HEK293 (cell line): Measurements from ENCODE around the gene ANP32B.

Experiments
- CTCF ChIA-PET: fragments of 350-600 bp; formaldehyde crosslinking; extraction: SDS; loops from one replicate; lab custom pipeline; 2021; ENCODE audit warnings: antibody characterized with exemption; lab: Yijun Ruan, JAX
- POLR2A ChIA-PET: fragments of 300-600 bp; formaldehyde crosslinking; extraction: SDS; loops from one replicate; lab custom pipeline; 2020; ENCODE audit warnings: antibody characterized with exemption, inconsistent platforms; lab: Yijun Ruan, JAX
- H3K27ac ChIP-seq: fragments of 200-500 bp; sonication (Bioruptor generic); 2 replicates; pipeline ENCODE4 v1.5.1; 2014; ENCODE audit warnings: low read depth, low read length, control low read depth, inconsistent platforms; ENCODE audit errors: extremely low read depth
- H3K36me3 ChIP-seq, 2 experiments: fragments of 200-500 bp in 1 of 2; sonication (Bioruptor generic) in 1 of 2; 1 replicate in 1 of 2; 2 replicates in 1 of 2; pipeline ENCODE4 v1.5.1; 2014 to 2017; ENCODE audit warnings: inconsistent platforms in 2 of 2, low read length in 2 of 2; ENCODE audit not compliant: control insufficient read depth in 2 of 2, insufficient read depth in 1 of 2
- H3K4me1 ChIP-seq: fragments of 200-500 bp; sonication (Bioruptor generic); 2 replicates; pipeline ENCODE4 v1.5.1; 2014; ENCODE audit warnings: mild to moderate bottlenecking, low read length, inconsistent platforms; ENCODE audit not compliant: control insufficient read depth, insufficient read depth
- H3K4me3 ChIP-seq: 2 replicates; pipeline ENCODE4 v1.5.1; 2011; ENCODE audit warnings: low read depth, mild to moderate bottlenecking, control low read depth, low read length, moderate library complexity
- H3K9me3 ChIP-seq: fragments of 200-500 bp; sonication (Bioruptor generic); 2 replicates; pipeline ENCODE4 v1.5.1; 2014; ENCODE audit warnings: low read depth, low read length, inconsistent platforms; ENCODE audit not compliant: control insufficient read depth, insufficient read depth
- FEZF1 ChIP-seq: fragments of 450-650 bp; formaldehyde crosslinking; IDR thresholded peaks from 2 replicates; pipeline ENCODE4 v1.5.1; 2016; ENCODE audit warnings: missing biosample characterization, missing genetic modification characterization
- HOXC10 ChIP-seq: sonication (generic); formaldehyde crosslinking; IDR thresholded peaks from 2 replicates; pipeline ENCODE4 v1.8.1; 2023; ENCODE audit warnings: mild to moderate bottlenecking, missing genetic modification reagents
- PRDM1 ChIP-seq: fragments of 450-650 bp; formaldehyde crosslinking; IDR thresholded peaks from 2 replicates; pipeline ENCODE4; 2016; ENCODE audit warnings: missing biosample characterization, missing genetic modification characterization
- REPIN1 ChIP-seq: fragments of 450-650 bp; formaldehyde crosslinking; IDR thresholded peaks from 2 replicates; pipeline ENCODE4 v1.5.1; 2017; ENCODE audit warnings: missing biosample characterization, missing genetic modification characterization, low read depth
- SCRT1 ChIP-seq: fragments of 450-650 bp; formaldehyde crosslinking; IDR thresholded peaks from 2 replicates; pipeline ENCODE4 v1.5.1; 2016; ENCODE audit warnings: missing biosample characterization, missing genetic modification characterization, borderline replicate concordance
- ZBTB48 ChIP-seq: fragments of 450-650 bp; formaldehyde crosslinking; IDR thresholded peaks from 2 replicates; pipeline ENCODE4 v1.5.1; 2016; ENCODE audit warnings: missing biosample characterization, missing genetic modification characterization
- ZFP3 ChIP-seq: fragments of 450-650 bp; formaldehyde crosslinking; IDR thresholded peaks from 2 replicates; pipeline ENCODE4 v1.5.1; 2016; ENCODE audit warnings: low read depth, missing biosample characterization, missing genetic modification characterization
- ZFP41 ChIP-seq: fragments of 450-650 bp; formaldehyde crosslinking; IDR thresholded peaks from 2 replicates; pipeline ENCODE4 v1.5.1; 2016; ENCODE audit warnings: missing biosample characterization, missing genetic modification characterization, borderline replicate concordance
- ZNF223 ChIP-seq: fragments of 450-650 bp; formaldehyde crosslinking; IDR thresholded peaks from 2 replicates; pipeline ENCODE4 v1.5.1; 2016; ENCODE audit warnings: missing biosample characterization, missing genetic modification characterization
- ZNF274 ChIP-seq, 2 experiments: fragments of 200-500 bp in 1 of 2; fragments of 450-650 bp in 1 of 2; sonication (Bioruptor generic) in 1 of 2; formaldehyde crosslinking in 1 of 2; IDR thresholded peaks; 2 replicates each; pipeline versions ENCODE4 v1.5.1 to v1.6.1; 2014 to 2016; ENCODE audit warnings: borderline replicate concordance in 1 of 2, inconsistent platforms in 1 of 2, low read length in 1 of 2, missing biosample characterization in 1 of 2, missing genetic modification characterization in 1 of 2
- ZNF335 ChIP-seq: fragments of 450-650 bp; formaldehyde crosslinking; conservative IDR thresholded peaks from 2 replicates; pipeline ENCODE4 v1.5.1; 2016; ENCODE audit warnings: missing biosample characterization, missing genetic modification characterization
- ZNF366 ChIP-seq: fragments of 450-650 bp; formaldehyde crosslinking; conservative IDR thresholded peaks from 2 replicates; pipeline ENCODE4 v1.5.1; 2016; ENCODE audit warnings: missing biosample characterization, missing genetic modification characterization
- ZNF473 ChIP-seq: fragments of 450-650 bp; formaldehyde crosslinking; IDR thresholded peaks from 2 replicates; pipeline ENCODE4 v1.5.1; 2017; ENCODE audit warnings: missing biosample characterization, missing genetic modification characterization
- ZNF521 ChIP-seq: fragments of 450-650 bp; formaldehyde crosslinking; IDR thresholded peaks from 2 replicates; pipeline ENCODE4 v1.5.1; 2017; ENCODE audit warnings: missing biosample characterization, mild to moderate bottlenecking, missing genetic modification characterization
- ZNF544 ChIP-seq: fragments of 450-650 bp; formaldehyde crosslinking; IDR thresholded peaks from 2 replicates; pipeline ENCODE4 v1.5.0; 2017; ENCODE audit warnings: missing biosample characterization, missing genetic modification characterization
- ZNF621 ChIP-seq: fragments of 450-650 bp; formaldehyde crosslinking; IDR thresholded peaks from 2 replicates; pipeline ENCODE4 v1.5.1; 2017; ENCODE audit warnings: missing biosample characterization, missing genetic modification characterization
- ZNF792 ChIP-seq: fragments of 450-650 bp; formaldehyde crosslinking; IDR thresholded peaks from 2 replicates; pipeline ENCODE4 v1.5.1; 2016; ENCODE audit warnings: missing biosample characterization, missing genetic modification characterization
- TF ChIP-seq, protein P1 (sequence below): fragments of 450-650 bp; formaldehyde crosslinking; IDR thresholded peaks from 2 replicates; pipeline ENCODE4 v1.5.1; 2016; ENCODE audit warnings: missing biosample characterization, missing genetic modification characterization
- TF ChIP-seq, protein P2 (sequence below): fragments of 450-650 bp; formaldehyde crosslinking; IDR thresholded peaks from 2 replicates; pipeline ENCODE4 v1.5.1; 2017; ENCODE audit warnings: missing biosample characterization, missing genetic modification characterization
- TF ChIP-seq, protein P3 (sequence below): fragments of 450-650 bp; formaldehyde crosslinking; conservative IDR thresholded peaks from 2 replicates; pipeline ENCODE4 v1.5.1; 2016; ENCODE audit warnings: low read depth, missing biosample characterization, missing genetic modification characterization
- TF ChIP-seq, protein P4 (sequence below): fragments of 450-650 bp; formaldehyde crosslinking; IDR thresholded peaks from 2 replicates; pipeline ENCODE4 v1.5.1; 2016; ENCODE audit warnings: missing biosample characterization, missing genetic modification characterization, low read depth

ANP32B gene

DNA sequence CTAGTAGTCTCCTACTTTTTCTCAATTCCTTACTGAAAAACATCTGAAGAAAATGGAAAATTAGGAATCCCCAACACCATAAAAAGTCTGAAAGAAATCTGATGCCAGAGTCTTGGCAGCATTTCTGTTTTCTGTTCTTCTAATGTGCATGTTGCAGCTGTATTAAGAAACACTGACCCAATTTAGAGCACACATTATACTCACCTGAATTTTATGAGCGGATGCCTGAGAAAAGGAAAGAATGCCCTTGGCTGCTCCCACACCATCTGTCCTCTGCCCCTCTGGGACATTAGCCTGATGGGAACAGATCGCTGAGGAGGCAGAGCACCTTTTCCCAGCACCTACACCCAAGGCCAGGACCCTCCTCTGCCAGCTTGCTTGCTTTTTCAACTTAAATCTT is 14.1 kb upstream of the ANP32B start (continued):
- TF ChIP-seq HOXC10 (CRISPR knock-in tag) (no peak), ZNF473 (no peak), ZNF792 (tag by site-specific recombination) (no peak), ZNF274 (IDR thresholded peaks at IDR 0.05; ENCODE audit: low read length) (no peak), ZNF274 (tag by site-specific recombination; IDR thresholded peaks at IDR 0.05; ENCODE audit: borderline replicate concordance) (no peak), ZNF544 (tag by site-specific recombination) (no peak), ZNF621 (tag by site-specific recombination) (no peak)

DNA sequence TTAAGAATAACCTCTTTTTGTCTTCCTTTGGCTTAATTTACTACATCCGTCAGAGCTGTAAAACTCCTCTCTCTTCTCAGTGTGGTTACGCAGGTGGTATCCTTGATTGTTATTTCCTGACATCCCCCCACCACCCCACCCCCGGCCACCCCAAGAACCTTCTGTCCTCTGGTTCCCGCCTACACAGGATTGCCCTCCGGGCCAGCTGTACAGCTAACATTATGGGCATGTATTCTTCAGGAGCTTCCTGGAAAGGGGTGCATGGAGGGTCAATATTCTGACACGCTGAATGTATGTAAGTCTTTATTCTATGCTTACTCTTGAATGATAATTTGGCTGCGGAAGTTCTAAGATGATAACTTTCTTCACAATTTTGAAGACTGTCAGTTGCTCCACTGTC is 13.0 kb upstream of the ANP32B start:
- ChIA-PET CTCF (interaction anchor here (0.9 kb wide), 1 partner anchor 11 kb away, joined by 3 read pairs; no protein-coding TSS in a partner anchor), POLR2A (no interaction called here)
- TF ChIP-seq ZFP3 (tag by site-specific recombination) (no peak), ZNF223 (tag by site-specific recombination) (no peak), ZNF521 (tag by site-specific recombination) (no peak), FEZF1 (tag by site-specific recombination) (no peak), ZBTB48 (tag by site-specific recombination) (no peak), ZNF335 (tag by site-specific recombination) (no peak), REPIN1 (no peak), ZFP41 (tag by site-specific recombination) (no peak)
- TF ChIP-seq, protein P1, sequence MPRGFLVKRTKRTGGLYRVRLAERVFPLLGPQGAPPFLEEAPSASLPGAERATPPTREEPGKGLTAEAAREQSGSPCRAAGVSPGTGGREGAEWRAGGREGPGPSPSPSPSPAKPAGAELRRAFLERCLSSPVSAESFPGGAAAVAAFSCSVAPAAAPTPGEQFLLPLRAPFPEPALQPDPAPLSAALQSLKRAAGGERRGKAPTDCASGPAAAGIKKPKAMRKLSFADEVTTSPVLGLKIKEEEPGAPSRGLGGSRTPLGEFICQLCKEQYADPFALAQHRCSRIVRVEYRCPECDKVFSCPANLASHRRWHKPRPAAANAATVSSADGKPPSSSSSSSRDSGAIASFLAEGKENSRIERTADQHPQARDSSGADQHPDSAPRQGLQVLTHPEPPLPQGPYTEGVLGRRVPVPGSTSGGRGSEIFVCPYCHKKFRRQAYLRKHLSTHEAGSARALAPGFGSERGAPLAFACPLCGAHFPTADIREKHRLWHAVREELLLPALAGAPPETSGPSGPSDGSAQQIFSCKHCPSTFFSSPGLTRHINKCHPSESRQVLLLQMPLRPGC (tag by site-specific recombination) = no peak
- TF ChIP-seq, protein P2, sequence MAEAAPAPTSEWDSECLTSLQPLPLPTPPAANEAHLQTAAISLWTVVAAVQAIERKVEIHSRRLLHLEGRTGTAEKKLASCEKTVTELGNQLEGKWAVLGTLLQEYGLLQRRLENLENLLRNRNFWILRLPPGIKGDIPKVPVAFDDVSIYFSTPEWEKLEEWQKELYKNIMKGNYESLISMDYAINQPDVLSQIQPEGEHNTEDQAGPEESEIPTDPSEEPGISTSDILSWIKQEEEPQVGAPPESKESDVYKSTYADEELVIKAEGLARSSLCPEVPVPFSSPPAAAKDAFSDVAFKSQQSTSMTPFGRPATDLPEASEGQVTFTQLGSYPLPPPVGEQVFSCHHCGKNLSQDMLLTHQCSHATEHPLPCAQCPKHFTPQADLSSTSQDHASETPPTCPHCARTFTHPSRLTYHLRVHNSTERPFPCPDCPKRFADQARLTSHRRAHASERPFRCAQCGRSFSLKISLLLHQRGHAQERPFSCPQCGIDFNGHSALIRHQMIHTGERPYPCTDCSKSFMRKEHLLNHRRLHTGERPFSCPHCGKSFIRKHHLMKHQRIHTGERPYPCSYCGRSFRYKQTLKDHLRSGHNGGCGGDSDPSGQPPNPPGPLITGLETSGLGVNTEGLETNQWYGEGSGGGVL (tag by site-specific recombination) = no peak
- TF ChIP-seq, protein P3, sequence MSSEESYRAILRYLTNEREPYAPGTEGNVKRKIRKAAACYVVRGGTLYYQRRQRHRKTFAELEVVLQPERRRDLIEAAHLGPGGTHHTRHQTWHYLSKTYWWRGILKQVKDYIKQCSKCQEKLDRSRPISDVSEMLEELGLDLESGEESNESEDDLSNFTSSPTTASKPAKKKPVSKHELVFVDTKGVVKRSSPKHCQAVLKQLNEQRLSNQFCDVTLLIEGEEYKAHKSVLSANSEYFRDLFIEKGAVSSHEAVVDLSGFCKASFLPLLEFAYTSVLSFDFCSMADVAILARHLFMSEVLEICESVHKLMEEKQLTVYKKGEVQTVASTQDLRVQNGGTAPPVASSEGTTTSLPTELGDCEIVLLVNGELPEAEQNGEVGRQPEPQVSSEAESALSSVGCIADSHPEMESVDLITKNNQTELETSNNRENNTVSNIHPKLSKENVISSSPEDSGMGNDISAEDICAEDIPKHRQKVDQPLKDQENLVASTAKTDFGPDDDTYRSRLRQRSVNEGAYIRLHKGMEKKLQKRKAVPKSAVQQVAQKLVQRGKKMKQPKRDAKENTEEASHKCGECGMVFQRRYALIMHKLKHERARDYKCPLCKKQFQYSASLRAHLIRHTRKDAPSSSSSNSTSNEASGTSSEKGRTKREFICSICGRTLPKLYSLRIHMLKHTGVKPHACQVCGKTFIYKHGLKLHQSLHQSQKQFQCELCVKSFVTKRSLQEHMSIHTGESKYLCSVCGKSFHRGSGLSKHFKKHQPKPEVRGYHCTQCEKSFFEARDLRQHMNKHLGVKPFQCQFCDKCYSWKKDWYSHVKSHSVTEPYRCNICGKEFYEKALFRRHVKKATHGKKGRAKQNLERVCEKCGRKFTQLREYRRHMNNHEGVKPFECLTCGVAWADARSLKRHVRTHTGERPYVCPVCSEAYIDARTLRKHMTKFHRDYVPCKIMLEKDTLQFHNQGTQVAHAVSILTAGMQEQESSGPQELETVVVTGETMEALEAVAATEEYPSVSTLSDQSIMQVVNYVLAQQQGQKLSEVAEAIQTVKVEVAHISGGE (tag by site-specific recombination) = no peak
- Histone ChIP-seq H3K27ac (no peak overlapping the region), H3K4me1 (no peaks in the 10 kb centered on the region), H3K4me3 (no peak overlapping the region), H3K9me3 (no peaks in the 10 kb centered on the region), H3K36me3 (no peaks in the 10 kb centered on the region)

DNA sequence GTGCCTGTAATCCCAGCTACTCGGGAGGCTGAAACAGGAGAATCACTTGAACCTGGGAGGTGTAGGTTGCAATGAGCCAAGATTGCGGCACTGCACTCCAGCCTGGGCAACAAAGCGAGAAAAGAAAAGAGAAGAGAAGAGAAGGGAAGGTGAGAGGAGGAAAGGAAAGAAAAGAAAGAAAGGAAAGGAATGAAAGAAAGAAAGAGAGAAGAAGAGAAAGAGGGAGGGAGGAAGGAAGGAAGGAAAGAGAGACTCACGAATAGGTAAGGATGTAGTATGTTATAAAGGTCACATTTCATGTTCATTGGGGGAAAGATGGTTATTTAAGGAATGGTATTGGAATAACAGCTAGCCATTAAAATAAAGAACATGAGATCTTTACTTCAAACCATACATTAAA is 10.4 kb upstream of the ANP32B start:
- ChIA-PET POLR2A (interaction anchor here (1.5 kb wide), 1 partner anchor 10 kb away, joined by 4 read pairs; the partner anchor contains the start of gene ANP32B), CTCF (interaction anchor here (0.6 kb wide), 1 partner anchor 61 kb away, joined by 5 read pairs; no protein-coding TSS in a partner anchor)
- Histone ChIP-seq H3K9me3 (no peaks in the 10 kb centered on the region), H3K4me3 (no peak overlapping the region), H3K36me3 (no peaks in the 10 kb centered on the region), H3K4me1 (no peaks in the 10 kb centered on the region), H3K27ac (no peak overlapping the region)
- TF ChIP-seq, protein P4, sequence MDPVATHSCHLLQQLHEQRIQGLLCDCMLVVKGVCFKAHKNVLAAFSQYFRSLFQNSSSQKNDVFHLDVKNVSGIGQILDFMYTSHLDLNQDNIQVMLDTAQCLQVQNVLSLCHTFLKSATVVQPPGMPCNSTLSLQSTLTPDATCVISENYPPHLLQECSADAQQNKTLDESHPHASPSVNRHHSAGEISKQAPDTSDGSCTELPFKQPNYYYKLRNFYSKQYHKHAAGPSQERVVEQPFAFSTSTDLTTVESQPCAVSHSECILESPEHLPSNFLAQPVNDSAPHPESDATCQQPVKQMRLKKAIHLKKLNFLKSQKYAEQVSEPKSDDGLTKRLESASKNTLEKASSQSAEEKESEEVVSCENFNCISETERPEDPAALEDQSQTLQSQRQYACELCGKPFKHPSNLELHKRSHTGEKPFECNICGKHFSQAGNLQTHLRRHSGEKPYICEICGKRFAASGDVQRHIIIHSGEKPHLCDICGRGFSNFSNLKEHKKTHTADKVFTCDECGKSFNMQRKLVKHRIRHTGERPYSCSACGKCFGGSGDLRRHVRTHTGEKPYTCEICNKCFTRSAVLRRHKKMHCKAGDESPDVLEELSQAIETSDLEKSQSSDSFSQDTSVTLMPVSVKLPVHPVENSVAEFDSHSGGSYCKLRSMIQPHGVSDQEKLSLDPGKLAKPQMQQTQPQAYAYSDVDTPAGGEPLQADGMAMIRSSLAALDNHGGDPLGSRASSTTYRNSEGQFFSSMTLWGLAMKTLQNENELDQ (tag by site-specific recombination) = no peak
- TF ChIP-seq ZNF366 (peak; percentile 62), PRDM1 (tag by site-specific recombination) (peak; percentile 46; the same call in 1 of the 2 replicates), SCRT1 (no peak)
